Liver (tissue), 3 donors: ENCODE measurements around the gene ADAP1.

Experiments
- CTCF ChIP-seq: fragments of 150-350 bp; IDR thresholded peaks from 2 replicates; pipeline ENCODE4 v1.5.1; 2017; ENCODE audit warnings: improper control_type of control experiment, low read depth, low read length; ENCODE audit not compliant: missing input control
- FOXA1 ChIP-seq: IDR thresholded peaks from 2 replicates; pipeline ENCODE4 v1.6.1; 2016; ENCODE audit warnings: antibody characterized with exemption
- NR2F2 ChIP-seq: IDR thresholded peaks from 2 replicates; pipeline ENCODE4 v1.6.1; 2016; ENCODE audit warnings: antibody characterized with exemption
- REST ChIP-seq: IDR thresholded peaks from 2 replicates; pipeline ENCODE4 v1.6.1; 2016; ENCODE audit warnings: antibody characterized with exemption, mild to moderate bottlenecking
- YY1 ChIP-seq: IDR thresholded peaks from 2 replicates; pipeline ENCODE4 v1.6.1; 2016; ENCODE audit warnings: antibody characterized with exemption, mild to moderate bottlenecking
- donor health status: healthy.
- donor health status: healthy.

- TF ChIP-seq CTCF (no peak), NR2F2 (no peak), REST (no peak), YY1 (no peak), FOXA1 (no peak)
These were observed 22.4 kb downstream of the ADAP1 start for GRCh38 chr7:931871-932650.
